GM20000 (cell line): ENCODE measurements around the gene MEIS3.

Experiments used
- DNase-seq: peaks from one replicate; pipeline ENCODE4 v3.0.0; 2012; ENCODE audit warnings: low spot score
- TF ChIP-seq, protein P1 (sequence below): IDR thresholded peaks from 2 replicates; pipeline ENCODE4 v1.5.1; 2012; ENCODE audit warnings: mild to moderate bottlenecking, control low read depth; ENCODE audit errors: extremely low read depth, missing control alignments

MEIS3 gene

GRCh38 chr19:47456721-47457474 is 37.6 kb upstream of the MEIS3 start:
- no peak for DNase-seq
- TF ChIP-seq, protein P1, sequence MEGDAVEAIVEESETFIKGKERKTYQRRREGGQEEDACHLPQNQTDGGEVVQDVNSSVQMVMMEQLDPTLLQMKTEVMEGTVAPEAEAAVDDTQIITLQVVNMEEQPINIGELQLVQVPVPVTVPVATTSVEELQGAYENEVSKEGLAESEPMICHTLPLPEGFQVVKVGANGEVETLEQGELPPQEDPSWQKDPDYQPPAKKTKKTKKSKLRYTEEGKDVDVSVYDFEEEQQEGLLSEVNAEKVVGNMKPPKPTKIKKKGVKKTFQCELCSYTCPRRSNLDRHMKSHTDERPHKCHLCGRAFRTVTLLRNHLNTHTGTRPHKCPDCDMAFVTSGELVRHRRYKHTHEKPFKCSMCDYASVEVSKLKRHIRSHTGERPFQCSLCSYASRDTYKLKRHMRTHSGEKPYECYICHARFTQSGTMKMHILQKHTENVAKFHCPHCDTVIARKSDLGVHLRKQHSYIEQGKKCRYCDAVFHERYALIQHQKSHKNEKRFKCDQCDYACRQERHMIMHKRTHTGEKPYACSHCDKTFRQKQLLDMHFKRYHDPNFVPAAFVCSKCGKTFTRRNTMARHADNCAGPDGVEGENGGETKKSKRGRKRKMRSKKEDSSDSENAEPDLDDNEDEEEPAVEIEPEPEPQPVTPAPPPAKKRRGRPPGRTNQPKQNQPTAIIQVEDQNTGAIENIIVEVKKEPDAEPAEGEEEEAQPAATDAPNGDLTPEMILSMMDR, result no peak

DNA sequence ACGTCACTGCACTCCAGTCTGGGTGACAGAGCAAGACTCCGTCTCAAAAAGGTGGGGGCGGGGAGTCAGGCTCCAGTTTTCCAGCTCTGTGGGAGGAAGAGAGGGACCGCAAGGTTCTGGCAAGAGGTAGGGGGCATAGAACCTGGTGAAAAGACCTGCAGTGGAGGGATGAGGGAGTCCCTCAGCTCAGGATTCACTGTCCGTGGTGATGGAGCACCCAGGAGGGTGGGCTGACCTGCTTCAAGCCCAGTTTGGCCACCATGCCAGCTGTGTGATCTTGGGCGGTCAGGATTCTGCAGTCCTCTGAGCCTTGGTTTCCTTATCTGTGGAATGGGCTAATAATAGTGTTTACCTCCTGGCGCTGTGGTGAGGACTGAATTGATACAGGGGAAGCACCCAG is 31.2 kb upstream of the MEIS3 start:
- no peak for DNase-seq
- TF ChIP-seq, protein P1, result no peak

DNA sequence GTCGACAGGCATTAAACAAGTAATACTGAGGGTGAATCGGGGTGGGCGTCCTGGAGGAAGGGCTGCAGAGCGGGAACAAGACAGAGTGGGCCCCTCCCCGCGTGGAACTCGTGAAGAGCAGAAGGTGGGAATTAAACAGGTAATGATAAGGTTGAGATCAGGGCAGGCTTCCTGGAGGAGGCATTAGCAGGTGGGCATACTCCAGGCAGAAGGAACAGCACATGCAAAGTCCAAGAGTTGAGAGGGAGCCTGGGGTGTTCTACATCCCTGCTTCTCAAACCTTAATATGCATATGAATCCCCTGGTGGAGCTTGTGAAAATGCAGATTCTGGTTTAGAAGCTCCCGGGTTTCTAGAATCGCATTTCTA is 29.0 kb upstream of the MEIS3 start:
- TF ChIP-seq, protein P1, result no peak
- no peak for DNase-seq

- TF ChIP-seq, protein P1, result no peak
- DNase-seq, result no peak
Observed at GRCh38 chr19:47447470-47448359, 28.4 kb upstream of the MEIS3 start.

DNA sequence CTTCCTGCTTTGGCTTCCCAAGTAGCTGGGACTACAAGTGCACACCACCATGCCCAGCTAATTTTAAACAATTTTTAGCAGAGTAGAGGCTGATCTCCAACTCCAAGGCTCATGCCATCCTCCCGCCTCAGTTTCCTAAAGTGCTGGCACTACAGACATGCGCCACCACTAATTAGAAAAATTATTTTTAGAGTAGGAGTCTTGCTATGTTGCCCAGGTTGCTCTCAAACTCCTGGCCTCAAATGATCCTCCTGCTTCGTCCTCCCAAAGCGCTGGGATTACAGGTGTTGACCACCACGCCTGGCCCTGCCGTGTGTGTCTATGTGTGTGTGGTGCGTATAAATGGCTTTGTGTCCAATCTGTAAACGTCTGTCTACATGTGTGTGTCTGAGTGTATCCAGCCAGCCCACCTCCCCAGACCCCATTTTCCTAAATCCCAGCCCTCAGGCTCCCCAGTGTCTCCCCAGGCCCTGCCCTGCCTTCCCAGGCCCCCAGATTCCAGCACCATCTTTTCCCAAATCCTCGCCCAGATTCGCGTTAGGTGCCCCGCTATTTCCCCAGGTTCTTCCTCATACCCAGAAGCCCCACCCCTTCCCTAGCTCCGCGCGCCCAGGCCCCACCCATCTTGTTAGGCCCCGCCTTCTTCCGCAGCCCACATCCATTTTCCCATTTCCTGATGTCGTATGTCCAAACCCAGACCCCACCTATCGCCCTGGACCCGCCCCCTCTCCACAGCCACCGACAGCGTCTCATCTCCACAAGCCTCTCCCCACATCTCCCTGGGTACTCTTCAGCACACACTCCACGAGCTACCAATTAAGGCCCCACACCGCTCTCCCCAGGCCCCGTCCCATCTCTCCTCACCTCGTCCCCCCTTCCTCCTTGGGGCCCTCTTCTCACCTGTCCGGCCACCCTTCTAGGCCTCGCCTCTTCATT is 27.5 kb upstream of the MEIS3 start:
- TF ChIP-seq, protein P1, result no peak
- DNase-seq, result no peak

DNA sequence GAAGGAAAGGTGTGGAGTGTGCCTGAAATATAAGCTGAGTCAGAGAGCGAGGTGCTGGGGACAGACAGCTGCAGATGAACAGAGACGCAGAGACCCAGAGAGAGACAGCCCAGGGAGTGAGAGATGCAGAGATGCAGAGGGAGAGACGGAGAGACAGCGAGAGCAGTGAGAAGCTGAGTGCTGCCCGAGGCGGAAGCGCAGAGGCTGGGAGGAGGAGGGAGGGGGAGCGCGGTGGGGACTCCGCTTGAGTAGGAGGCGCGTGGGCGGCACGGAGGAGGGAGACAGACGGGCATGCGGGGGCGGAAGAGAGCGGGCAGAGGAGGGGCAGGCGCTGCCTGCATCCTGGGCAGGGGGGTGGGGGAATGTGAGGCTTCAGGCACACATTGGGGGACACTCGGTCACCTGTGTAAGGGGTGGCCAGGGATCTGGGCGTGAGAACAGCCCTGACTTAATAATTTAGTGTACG is 26.6 kb upstream of the MEIS3 start:
- DNase-seq, result no peak
- TF ChIP-seq, protein P1, result no peak
